NCI-H1048 (cell line): ENCODE measurements around the gene NFIX.

Source experiments
- DNase-seq: peaks from one replicate; lab custom pipeline; 2025; lab: John Stamatoyannopoulos, UW

The NFIX gene

DNA sequence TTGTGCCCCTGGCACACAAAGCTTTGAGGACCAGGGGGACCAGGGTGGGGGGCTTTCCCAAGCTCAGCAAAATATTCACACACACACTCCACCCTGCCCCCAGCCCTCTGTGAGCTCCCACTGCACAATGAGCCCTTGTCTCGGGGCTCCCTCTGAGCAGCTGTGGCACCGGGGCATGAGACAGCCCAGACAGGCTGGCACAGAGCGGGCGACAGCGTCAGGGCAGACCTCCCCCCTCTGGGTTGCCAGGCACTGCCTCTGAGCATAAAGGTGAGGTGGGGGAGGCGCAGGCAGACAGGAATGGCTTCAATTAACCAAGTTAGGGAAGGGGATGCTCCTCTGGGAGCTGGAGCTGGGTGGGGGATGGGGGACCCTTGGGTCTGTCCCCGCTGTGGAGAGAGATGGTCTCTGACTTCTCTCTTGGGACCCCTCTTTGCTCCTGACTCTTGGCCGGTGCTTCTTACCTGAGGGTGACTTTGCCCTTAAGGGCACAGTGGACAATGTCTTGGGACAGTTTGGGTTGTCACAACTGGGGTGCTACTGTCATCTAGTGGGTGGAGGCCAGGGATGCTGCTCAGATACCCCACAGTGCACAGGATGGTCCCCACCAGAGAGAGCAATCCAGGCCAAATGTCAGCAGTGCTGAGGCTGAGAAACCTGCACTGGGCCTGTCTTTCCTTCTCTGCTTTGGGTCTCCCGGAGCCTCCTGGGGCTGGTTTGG lies 77.1 kb downstream of the NFIX start:
- no peak for DNase-seq

DNA sequence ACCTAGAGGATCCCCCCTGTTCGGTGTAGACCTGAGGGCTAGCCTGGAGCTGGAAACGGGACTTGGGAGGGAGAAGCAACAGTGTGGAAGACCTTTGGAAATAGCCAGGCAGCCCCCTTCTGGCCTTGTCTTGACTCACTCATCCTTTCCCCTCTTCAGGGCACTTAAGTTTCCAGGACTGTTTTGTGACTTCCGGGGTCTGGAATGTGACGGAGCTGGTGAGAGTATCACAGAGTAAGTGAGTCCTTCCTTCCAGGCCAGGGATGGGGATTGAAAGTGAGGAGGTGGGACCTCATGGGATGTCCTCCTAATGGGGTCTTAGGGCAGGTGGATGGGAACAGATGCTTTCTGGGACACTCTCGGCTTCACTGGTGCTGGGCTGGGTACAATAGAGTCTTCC lies 78.0 kb downstream of the NFIX start:
- DNase-seq: no peak

DNA sequence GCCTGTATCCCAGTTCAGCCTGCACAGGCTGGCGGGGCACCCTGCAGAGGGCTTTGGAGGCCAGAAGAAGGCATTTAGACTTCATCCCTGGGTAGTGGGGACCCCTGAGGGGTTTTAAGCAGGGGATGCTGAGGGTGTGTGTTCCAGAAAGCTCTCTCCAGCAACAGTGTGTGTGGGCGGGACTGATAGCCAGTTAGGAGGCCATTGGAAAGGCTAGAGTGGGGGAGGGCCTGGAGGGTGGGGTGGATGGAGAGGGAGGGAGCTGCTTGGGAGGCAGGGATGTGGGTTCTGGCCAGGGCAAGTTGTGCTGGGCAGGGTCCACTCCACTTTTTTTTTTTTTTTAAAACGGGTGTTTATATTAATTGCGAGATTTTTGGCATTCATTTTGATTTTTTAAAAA lies 79.1 kb downstream of the NFIX start:
- DNase-seq: no peak

DNA sequence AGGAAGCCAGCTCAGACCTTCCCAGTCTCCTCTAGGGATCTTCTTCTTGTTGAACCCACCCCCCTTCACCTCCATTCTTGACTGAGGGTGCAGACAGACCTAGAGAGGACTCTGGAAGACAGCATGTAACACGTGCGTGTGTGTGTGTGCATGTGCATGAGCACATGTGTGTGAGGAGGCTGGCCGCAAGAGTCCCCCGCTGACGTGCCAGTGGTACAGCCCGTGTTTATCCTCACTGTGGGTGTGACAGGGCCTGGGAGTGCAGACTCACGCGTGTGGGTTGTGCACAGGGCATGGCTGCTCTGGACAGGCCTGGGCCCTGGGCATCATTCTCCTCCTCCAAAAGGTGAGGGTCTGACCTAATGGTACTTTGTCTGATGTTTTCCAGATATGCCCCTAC lies 81.0 kb downstream of the NFIX start:
- DNase-seq: no peak

DNA sequence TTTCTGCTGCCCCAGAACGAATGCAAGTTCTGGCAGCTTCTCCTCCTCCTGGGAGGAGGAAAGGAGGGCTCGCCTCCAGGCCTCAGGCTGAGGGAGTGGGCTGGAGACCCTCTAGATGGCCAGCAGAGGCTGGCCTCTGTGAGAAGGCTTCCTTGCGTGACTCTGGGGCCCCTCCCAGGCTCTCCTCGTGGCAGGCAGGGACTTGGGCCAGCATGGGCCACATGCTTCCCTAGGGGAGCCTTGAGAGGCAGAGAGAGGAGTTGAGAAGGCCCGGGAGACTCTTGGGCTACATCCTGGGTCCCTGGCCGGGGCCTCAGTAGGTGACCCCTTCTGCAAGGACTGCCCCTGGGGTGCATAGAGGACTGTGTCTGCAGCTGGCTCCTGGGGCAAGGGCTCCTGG lies 81.5 kb downstream of the NFIX start:
- DNase-seq: no peak

DNA sequence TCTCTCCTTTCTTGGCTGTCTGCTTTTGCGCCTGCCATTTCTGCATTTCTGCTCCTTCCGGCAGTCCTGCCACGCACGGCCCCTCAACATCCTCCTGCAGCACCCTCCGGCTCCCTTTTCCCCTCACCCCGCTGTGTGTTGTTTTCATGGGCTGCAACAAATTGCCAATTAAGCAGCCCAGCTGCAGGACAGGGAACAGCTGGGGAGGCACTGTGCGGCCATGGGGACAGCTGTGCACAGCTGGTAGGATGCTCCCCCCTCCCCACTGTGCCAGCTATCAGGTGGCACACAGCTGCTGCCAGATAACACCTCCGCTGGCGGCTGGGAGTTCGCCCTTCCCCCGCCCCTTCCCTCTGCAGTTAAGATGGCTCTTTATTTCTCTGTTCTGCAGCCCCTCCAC lies 82.0 kb downstream of the NFIX start:
- no peak for DNase-seq

DNA sequence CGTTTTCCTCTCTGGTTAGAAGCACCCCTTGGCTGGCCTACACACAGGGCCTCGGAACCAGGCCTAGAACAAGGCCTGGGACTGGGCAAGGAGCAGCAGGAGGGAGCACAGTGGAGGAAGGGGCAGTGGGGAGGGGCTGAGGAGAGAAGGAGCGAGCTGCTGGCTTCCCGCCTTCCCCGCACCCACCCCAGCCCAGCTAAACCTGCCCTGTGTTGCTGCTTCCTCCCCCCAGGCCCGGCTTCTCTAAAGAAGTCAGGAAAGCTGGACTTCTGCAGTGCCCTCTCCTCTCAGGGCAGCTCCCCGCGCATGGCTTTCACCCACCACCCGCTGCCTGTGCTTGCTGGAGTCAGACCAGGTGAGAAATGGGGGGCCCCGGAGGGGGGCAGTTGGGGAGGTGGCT lies 83.1 kb downstream of the NFIX start:
- no peak for DNase-seq

DNA sequence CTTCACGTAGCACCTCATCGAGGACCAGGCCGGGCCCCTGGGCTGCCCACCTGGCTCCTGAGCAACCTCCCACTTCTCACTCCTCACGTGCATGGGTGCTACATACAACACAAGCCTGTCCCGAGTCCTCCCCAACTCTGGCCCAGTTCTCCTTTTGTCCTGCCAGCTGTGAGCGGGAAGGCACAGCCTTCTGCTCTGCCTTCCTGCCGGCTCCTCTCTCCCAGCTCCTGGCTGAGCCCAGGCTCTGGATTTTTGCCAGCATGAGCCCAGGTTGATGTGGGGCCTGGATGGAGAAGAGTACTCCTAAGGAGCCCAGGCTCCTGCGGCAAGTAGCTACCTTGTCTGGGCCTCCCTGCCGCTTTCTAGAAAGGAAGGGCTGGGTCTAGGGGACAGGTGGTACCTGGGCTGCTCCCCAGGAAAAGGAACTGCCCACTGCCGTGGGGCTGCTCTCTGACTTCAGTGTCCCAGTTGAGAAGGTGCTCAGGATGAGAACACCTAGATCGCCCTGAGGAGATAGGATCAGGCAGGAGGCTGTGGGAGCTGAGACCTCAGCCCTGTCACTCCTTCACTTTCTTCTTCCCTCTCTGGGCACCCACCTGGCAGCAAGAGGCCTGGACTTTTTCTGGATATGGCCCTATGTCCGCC lies 83.7 kb downstream of the NFIX start:
- no peak for DNase-seq

DNA sequence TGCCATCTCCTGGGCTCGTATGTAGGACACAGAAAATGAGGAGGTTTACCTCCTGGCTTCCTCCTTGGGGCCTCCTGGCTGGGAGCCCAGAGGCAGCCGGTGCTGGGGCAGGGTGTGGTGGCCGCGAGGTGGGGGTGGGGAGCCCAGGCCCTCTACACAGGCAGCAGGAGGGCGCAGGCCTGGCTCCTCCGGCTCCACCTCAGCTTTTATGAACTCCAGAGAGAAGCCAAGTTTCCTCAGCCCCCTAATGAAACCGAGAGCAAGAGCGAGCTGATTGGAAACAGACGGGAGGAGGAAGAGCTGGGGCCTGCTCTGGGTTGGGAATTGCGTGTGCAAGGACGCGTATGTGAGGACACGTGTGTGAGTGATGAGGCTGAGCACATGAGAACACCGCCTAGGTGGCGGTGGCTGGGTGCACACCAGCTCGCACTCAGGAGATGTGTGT lies 84.3 kb downstream of the NFIX start:
- no peak for DNase-seq

DNA sequence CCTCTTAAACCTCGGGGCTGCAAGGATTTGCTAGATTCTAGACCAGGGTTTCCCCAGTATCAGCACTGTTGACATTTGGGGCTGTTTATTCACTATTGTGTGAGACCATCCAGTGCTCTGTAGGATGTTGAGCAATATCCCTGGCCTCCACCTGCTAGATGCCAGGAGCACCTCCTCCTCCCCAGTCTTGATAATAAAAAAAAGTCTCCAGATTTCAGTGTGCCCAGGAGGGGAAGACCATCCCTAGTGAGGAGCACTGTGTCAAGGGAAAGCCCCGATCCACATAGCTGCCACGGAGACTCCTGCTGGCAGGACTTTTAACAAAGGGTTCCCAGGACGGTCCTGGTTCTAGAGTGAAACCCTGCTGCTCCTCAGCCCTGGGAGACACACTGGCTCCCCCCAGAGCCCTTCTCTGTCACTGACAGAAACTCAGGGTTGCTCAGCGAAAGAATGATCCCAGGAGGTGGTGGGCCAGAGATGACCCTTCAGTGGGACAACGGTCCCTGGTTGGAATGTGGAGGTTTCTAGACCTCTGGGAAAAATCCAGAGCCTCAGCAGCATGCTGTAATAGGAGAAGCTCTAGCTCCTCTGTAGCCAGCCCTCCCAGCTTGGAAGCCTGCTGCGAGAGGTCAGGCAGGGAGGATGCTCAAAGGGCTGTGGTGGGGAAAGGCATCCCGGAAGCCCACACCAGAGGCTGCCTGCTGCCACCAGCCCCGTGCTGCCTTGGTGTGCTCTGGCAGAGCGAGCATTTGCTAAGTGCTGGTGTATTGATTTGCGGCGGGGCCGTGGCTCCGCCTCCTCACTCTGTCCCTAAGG lies 87.1 kb downstream of the NFIX start:
- no peak for DNase-seq

DNA sequence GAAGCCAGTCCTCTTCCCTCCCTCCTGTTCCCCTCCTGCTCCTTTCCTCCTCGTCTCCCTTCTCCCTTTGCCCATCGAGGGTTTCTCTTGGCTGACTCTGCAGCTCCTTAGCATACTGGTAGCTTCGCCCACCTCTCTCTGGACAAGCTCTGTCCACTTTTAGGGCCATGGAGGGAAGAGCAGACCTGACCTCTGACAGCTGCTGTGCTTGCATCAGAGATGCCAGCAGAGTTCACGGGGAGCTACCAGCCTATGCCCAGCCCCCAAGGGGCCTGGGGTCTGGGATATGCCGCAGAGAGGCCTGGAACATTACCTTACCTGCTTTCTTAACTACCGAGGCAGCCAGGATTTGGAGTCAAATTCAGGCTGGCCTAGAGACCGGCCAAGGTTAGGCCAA lies 87.7 kb downstream of the NFIX start:
- DNase-seq: no peak

DNA sequence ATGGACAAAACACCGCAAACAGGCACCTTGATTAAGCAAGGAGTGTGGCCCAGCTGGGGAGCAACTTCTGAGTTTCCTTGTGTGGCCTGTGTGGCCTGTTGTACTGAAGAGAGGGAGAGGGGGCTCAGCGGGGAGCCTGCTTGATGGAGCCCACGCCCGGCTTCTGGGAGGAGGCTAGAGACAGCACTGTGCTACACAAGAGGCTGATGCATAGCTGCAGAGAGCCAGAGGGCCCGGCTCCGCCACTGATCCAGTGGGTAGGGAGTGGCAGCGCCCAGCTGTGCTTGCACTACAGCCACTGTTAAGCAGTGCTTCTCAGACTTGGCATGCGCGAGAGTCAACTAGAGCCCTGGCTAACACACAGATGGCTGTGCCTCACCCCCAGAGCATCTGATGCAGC lies 88.4 kb downstream of the NFIX start:
- DNase-seq: no peak

DNA sequence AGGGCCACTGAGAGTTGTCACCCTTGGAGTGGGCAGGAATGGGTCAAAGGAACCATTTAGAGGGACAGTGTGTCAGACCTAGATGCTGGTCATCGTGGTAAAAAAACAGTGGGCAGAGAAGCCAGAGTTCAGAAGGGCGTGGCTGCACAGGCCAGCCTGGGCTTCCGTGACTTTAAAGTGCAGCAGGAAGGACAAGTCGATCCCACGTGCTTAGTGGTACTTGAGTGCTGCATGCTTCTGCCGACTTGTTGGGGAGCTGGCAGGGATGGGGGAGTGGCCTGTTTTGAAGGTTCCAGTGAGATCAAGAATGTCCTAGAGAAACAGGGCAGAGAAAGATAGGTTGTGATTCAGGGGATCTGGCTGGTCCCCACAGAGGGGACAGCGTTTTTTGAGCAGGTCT lies 90.4 kb downstream of the NFIX start:
- DNase-seq: no peak

DNA sequence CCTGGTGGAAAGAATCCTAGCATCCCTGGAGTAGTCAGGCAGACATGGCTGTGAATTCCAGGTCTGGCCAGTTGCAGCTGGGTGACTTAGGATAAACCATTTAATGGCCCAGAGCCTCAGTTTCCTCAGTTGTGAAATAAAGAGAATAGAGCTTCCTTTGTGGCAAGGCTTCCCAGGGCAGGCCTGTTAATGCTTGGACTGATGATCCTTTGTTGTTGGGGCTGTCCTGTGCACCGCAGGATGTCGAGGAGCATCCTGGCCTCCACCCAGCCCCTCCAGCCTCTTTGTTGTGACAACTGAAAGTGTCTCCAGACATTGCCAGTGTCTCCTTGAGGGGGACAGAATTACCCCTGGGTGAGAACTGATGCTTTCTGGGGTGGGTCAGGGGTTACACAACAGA lies 91.1 kb downstream of the NFIX start:
- DNase-seq: no peak

DNA sequence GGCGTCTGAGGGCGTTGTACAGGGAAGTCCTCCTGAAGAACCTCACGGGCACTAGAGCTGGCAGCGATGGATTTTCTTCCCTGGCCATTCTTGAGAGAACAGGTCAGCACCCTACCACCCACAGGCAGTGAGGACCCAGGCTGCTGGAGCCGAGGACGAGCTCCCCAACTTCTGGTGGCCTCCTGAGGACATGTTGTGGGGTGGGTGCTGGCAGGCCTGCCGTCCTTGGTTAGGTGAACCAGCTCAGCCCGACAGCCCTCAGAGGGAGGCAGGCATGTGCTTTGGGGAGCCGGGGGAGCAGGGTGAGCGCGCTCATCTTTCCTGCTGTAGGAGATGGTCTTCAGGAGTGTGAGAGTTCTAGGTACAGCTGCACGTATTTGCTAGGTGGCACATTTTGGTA lies 92.0 kb downstream of the NFIX start:
- DNase-seq: no peak

DNA sequence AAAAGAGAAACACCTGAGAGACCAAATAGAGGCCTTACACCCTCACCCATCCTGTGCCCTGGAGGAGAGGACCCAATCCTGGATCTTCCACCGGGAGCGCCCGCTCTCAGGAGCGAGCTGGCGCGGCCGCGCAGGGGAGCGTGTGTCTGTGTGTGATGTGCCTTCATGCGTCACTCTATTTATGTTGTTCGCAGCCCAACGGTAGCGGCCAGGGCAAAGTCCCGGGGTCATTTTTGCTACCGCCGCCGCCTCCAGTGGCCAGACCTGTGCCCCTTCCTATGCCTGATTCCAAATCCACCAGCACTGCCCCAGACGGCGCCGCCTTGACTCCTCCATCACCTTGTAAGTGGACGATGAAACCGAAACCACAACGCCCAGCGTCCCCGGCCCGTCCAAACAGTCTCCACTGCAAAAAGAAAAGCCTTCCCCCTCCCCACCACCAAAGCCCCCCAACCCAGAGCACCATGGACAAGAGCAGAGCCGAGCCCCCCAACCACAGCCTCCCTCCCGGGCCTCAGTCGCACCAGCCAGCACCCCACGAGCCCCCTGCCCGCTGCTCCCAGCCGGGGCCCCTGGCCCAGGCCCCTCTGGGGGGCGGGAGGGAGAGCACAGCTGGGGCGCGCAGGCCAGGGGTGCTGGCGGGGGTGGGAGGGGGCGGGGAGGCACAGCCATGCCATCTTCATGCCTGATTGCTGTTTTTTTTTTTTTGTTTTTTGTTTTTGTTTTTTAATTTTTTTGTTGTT lies 92.7 kb downstream of the NFIX start:
- no peak for DNase-seq

DNA sequence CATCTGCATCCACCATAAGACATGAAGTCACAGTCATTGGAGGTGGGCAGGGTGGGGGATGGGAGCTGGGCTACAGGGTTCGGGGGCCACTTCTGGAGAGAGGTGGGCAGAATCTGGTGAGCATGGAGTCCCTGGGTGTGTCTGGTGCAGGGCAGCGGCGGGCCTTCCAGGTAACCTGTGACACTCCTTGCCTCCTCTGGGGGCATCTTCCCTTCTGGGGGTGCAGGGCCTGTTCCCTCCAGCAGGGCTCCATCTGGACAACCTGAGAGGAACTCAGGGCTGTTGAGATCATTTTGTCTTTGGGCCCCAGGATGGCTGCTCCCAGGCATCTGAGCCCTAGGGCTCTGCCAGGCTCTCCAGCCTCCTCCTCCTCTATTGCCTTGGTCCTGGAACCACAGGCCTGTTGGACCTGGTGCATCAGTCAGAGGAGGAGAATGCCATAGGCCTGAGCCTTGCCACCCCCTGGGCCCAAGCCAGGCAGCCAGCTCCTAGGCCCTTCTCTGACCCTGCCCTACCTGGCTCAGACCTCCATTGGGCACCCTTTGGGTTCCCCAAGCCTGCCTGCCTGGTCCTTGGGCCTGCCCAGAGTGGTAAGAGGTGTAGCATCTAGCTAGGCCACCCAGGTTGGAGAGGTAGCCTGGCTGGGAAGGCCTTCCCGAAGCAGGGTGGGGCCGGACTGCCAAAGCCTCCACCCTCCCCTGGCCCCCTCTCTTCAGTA lies 94.0 kb downstream of the NFIX start:
- DNase-seq: no peak

DNA sequence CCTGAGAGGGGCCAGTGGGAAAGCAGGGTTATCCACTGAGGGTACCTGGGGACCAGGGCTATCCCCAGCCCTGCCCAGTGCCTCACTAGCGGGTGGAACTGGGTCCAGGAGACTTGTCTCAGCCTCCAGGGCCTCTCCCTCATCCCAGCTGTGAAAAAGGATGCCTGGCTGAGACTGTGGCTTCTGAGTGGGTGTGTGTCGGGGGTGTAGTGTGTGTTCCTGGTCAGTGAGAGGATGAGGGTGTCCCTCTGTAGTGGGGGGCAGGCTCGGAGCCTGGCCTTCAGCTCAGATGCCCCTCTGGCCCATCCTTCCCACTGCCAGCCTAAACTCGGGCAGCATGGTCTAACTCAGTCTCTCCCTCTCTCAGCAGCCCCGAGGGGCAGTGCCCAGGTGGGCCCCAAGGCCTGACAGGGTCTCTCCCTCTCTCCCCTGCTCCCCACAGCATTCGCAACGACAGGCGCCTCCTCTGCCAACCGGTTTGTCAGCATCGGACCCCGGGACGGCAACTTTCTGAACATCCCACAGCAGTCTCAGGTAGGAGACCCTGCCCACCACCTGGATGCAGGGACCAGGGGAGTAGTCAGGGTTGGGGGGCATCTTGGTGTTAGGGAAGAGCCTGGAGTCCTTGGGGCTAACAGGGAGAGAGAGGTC lies 94.7 kb downstream of the NFIX start:
- DNase-seq: no peak

DNA sequence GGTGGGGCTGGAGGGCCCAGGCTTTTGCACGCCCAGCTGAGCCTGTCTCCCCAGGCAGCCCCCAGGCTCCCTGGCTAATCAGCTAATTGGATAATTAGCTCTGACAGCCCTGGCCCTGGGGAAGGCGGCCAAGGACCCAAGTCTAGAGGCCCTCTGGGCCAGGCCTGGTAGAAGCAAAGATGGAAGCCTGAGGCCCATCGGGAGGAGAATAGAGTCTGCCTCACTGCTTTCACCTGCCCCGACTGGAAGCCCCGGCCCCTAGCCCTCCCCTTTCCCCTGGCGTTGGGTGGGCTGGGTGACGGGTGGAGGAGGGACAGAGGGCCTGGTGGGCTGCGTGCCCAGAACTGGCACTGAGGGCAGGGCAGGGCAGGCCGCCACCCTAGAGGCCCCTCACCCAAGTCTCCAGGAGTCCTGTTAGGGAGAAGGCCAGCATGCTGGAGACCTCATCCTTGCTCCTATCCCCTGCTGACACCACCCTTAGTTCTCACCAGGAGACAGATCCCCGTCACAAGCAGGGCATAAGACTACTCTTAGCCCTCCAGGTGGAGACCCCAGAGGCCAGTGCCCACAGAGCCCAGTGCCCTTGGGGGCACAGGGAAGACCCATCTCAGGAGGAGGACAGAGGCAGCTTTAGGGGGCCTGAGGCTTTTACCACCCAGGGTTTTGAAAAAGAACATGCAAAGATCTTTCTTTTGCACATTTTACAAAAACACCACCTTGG lies 95.4 kb downstream of the NFIX start:
- no peak for DNase-seq

DNA sequence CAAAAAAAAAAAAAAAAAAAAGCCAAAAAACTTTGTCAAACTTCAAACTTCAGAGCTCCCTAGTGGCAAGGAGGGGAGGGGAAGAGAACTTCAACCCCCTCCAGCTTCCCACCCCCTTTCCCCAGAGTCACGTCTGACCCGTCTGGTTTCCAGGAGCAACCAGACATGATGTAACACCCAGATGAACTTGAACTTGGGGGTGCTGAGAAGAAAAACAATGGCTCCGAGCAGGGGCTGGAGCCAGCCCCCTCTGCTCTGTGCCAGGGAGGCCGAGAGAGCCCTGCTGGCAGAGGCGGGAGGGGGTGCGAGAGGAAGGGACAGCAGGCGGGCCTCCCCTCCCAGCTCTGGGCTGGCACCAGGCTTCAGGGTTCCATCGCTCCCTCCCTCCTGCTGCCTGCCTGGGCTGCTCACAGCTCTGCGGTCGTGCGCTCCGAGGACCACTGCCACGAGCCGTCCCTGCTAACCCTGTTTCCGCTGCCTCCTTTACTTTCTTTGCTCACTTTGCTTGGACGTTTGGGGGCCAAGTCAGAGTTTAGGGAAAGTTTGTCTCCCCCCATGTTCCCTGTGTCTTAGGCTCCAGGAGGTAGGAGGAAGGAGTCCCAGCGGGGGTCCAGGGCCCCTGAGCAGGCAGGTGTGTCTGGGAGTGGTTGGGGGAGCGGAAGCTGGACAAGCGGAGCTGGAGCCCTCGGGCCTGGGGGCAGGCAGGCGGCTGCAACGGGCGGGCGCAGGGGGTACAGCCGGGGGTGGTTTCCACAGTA lies 96.3 kb downstream of the NFIX start:
- DNase-seq: no peak
